Fibroblast of lung (primary cell): ENCODE results near the gene POMC. TPM values are rescaled to one million over a fixed set of nuclear protein-coding genes. Genes with fewer than 3 reads are reported as not detected.
A peak's percentile ranks its signal among the peaks of the same experiment; 100 is the strongest.

ENCODE experiments used
- DNase-seq, 2 donors: peaks; one replicate each; pipeline versions ENCODE4 v3.0.0 to v3.0.0-alpha.2; 2010; ENCODE audit warnings: low read depth in 2 of 2
- H2AFZ ChIP-seq: 2 replicates; pipeline ENCODE4 v1.5.1; 2012; ENCODE audit warnings: low read length, control low read depth, inconsistent platforms
- H3K27ac ChIP-seq: 2 replicates; pipeline ENCODE4 v1.5.1; 2011; ENCODE audit warnings: low read length, control low read depth; ENCODE audit not compliant: insufficient read depth
- H3K27me3 ChIP-seq: 2 replicates; pipeline ENCODE4 v1.5.1; 2011; ENCODE audit warnings: mild to moderate bottlenecking, low read length; ENCODE audit not compliant: control insufficient read depth, insufficient read depth
- H3K36me3 ChIP-seq: 2 replicates; pipeline ENCODE4 v1.5.1; 2011; ENCODE audit warnings: low read length; ENCODE audit not compliant: control insufficient read depth, insufficient read depth
- H3K4me1 ChIP-seq: 2 replicates; pipeline ENCODE4 v1.5.1; 2011; ENCODE audit warnings: low read length; ENCODE audit not compliant: control insufficient read depth, insufficient read depth; ENCODE audit errors: extremely low read depth
- H3K4me2 ChIP-seq: 2 replicates; pipeline ENCODE4 v1.5.1; 2011; ENCODE audit warnings: low read length, control low read depth; ENCODE audit not compliant: insufficient read depth; ENCODE audit errors: extremely low read depth
- H3K4me3 ChIP-seq, 4 experiments: fragments of 200-600 bp in 1 of 4; sonication (generic) in 1 of 4; replicated peaks in 1 of 4; 2 replicates each; pipeline ENCODE4 v1.5.1; 2011 to 2016; ENCODE audit warnings: low read length in 4 of 4, low read depth in 3 of 4, mild to moderate bottlenecking in 3 of 4, control low read depth in 2 of 4, inconsistent platforms in 1 of 4, mixed read lengths in 1 of 4; ENCODE audit not compliant: insufficient read depth in 1 of 4; ENCODE audit errors: control extremely low read depth in 1 of 4
- H3K79me2 ChIP-seq: 2 replicates; pipeline ENCODE4 v1.5.1; 2012; ENCODE audit warnings: mild to moderate bottlenecking, low read length, inconsistent platforms; ENCODE audit not compliant: control insufficient read depth, insufficient read depth
- H3K9ac ChIP-seq: 2 replicates; pipeline ENCODE4 v1.5.1; 2011; ENCODE audit warnings: mild to moderate bottlenecking, low read length, control low read depth; ENCODE audit not compliant: insufficient read depth
- H3K9me3 ChIP-seq: 2 replicates; pipeline ENCODE4 v1.5.1; 2012; ENCODE audit warnings: low read depth, low read length; ENCODE audit not compliant: control insufficient read depth, insufficient read depth
- H4K20me1 ChIP-seq: 2 replicates; pipeline ENCODE4 v1.5.1; 2011; ENCODE audit warnings: low read length; ENCODE audit not compliant: control insufficient read depth, insufficient read depth; ENCODE audit errors: extremely low read depth
- EZH2 ChIP-seq: IDR thresholded peaks from 2 replicates; pipeline ENCODE4 v1.5.1; 2012; ENCODE audit warnings: low read length, control low read depth, mild to moderate bottlenecking; ENCODE audit errors: missing control alignments
- polyA plus RNA-seq, 2 donors: library from polyadenylated mRNA; depleted of rRNA in 1 of 2; stranded (reverse) in 1 of 2; unstranded in 1 of 2; fragments of >200 nt; gene quantifications; 2 replicates each; pipeline ENCODE4 v1.2.1, GENCODE V29; 2011 to 2012; ENCODE audit warnings: missing spikeins in 1 of 2
- total RNA-seq: library from RNA; depleted of rRNA; stranded (reverse); fragments of >200 nt; gene quantifications from 2 replicates; pipeline ENCODE4 v1.2.1, GENCODE V29; 2014
- TF ChIP-seq, protein P1 (sequence below), 2 donors: IDR thresholded peaks in 1 of 2; conservative IDR thresholded peaks in 1 of 2; 1 replicate in 1 of 2; 2 replicates in 1 of 2; pipeline ENCODE4 v1.5.1; 2011 to 2012; ENCODE audit warnings: low read length in 2 of 2, control low read depth in 1 of 2, inconsistent platforms in 1 of 2, low read depth in 1 of 2, mild to moderate bottlenecking in 1 of 2

POMC gene
- total and polyA plus RNA-seq, 2 donors (not counting 1 experiment from before 2014, with no cell fraction given), result 0.66 TPM; not detected in 1

DNA sequence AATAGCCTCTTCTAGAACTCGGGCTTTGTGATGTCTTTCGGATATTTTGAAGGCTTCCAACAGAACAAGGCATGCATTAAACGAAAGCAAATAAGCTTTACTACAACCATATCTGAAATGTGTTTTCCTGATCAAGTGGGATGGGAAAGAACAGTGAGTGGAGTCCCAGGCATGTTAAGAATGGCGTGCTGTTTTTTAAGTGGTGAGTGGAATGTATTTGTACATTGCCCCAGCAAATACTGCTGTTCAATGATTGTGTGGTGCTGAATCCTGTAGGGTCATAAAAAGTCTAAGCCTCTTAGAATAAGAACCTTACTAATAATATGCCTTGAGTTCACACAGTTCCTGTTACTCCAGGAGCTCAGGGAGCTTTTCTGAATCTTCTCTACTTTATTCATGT, 52.5 kb downstream of the POMC start:
- Histone ChIP-seq H3K36me3 (no peaks in the 10 kb centered on the region), H2AFZ (no peak overlapping the region), H3K4me2 (no peak overlapping the region), H3K27me3 (no peaks in the 10 kb centered on the region), H3K79me2 (no peaks in the 10 kb centered on the region), H3K27ac (no peak overlapping the region), H3K4me1 (no peaks in the 10 kb centered on the region), H3K4me3 (no peak overlapping the region), H4K20me1 (no peaks in the 10 kb centered on the region), H3K9ac (no peak overlapping the region), H3K9me3 (no peaks in the 10 kb centered on the region)
- no peak for TF ChIP-seq EZH2
- TF ChIP-seq, protein P1, sequence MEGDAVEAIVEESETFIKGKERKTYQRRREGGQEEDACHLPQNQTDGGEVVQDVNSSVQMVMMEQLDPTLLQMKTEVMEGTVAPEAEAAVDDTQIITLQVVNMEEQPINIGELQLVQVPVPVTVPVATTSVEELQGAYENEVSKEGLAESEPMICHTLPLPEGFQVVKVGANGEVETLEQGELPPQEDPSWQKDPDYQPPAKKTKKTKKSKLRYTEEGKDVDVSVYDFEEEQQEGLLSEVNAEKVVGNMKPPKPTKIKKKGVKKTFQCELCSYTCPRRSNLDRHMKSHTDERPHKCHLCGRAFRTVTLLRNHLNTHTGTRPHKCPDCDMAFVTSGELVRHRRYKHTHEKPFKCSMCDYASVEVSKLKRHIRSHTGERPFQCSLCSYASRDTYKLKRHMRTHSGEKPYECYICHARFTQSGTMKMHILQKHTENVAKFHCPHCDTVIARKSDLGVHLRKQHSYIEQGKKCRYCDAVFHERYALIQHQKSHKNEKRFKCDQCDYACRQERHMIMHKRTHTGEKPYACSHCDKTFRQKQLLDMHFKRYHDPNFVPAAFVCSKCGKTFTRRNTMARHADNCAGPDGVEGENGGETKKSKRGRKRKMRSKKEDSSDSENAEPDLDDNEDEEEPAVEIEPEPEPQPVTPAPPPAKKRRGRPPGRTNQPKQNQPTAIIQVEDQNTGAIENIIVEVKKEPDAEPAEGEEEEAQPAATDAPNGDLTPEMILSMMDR (conservative IDR thresholded peaks at IDR 0.05 in 1 of 2, IDR thresholded peaks at IDR 0.05 in 1 of 2; ENCODE audit: low read depth in 1 of 2, low read length in 2 of 2), result no peak
- DNase-seq, result peak; percentile 21 to 78

DNA sequence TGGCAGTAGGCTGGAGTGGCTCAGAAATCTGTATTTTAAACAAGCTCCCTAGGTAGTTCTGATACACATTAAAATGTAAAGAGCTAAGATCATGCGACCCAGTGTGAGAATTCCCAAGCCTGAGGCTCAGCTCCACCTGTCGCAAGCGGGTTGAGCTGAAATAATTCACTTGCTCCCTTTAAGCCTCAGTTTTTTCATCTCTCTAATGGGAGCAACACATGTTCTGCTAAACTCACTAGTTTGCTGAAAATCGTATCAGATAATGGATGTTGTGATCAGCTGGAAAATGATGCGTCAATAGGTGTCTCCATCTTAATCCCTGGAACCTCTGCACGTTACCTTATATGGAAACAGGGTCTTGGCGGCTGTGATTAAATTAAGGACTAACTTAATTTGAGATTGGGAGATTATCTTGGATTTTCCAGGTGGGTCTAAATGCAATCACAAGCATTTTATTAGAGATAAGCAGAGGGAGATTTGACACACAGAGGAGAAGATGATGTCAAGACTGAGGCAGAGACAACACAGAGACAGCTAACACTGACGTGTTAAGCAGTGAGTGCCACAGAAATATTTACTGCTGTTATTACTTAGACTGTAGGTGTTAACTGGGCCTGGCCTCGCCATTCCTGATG, 53.0 kb downstream of the POMC start:
- Histone ChIP-seq H3K9ac (no peak overlapping the region), H2AFZ (no peak overlapping the region), H3K36me3 (no peaks in the 10 kb centered on the region), H3K27ac (no peak overlapping the region), H3K4me1 (no peaks in the 10 kb centered on the region), H3K27me3 (no peaks in the 10 kb centered on the region), H3K79me2 (no peaks in the 10 kb centered on the region), H3K4me3 (no peak overlapping the region), H4K20me1 (no peaks in the 10 kb centered on the region), H3K9me3 (no peaks in the 10 kb centered on the region), H3K4me2 (no peak overlapping the region)
- TF ChIP-seq, protein P1 (conservative IDR thresholded peaks at IDR 0.05 in 1 of 2, IDR thresholded peaks at IDR 0.05 in 1 of 2; ENCODE audit: low read depth in 1 of 2, low read length in 2 of 2), result no peak
- no peak for TF ChIP-seq EZH2
- no peak for DNase-seq

DNA sequence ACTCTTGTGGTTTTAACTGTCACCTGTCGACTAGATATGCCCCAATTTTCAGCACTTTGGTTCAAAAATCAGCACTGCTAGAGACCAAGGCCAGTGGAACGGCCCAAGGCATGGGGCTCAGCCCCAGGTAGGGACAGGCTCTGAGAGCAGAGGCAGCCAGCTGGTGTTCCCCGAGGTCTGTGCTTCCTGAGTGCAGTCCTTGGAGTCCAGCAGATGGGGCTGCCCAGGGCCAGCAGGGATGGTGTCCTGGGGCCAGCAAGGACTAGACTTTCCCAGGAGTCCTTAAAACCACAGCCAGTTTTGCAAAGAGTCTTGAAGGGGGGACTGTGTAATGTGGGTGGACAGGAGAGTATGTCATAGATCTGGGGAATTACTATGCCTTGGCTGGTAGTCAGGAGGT, 56.3 kb downstream of the POMC start:
- Histone ChIP-seq H3K79me2 (no peaks in the 10 kb centered on the region), H3K4me2 (no peak overlapping the region), H3K9me3 (no peaks in the 10 kb centered on the region), H3K27ac (no peak overlapping the region), H3K27me3 (no peaks in the 10 kb centered on the region), H3K4me3 (no peak overlapping the region), H3K36me3 (no peaks in the 10 kb centered on the region), H3K4me1 (no peaks in the 10 kb centered on the region), H4K20me1 (no peaks in the 10 kb centered on the region), H3K9ac (no peak overlapping the region), H2AFZ (no peak overlapping the region)
- no peak for DNase-seq
- TF ChIP-seq EZH2, result no peak
- TF ChIP-seq, protein P1 (conservative IDR thresholded peaks at IDR 0.05 in 1 of 2, IDR thresholded peaks at IDR 0.05 in 1 of 2; ENCODE audit: low read depth in 1 of 2, low read length in 2 of 2), result no peak

Other genes starting within 250 kb of the POMC start
- 33.0 and 33.4 TPM in 2 replicates for gene ADCY3, start 248.3 kb downstream of the POMC start, total RNA-seq
- 48.4 and 90.2 TPM in 2 replicates for gene ADCY3, start 248.3 kb downstream of the POMC start, polyA plus RNA-seq
- 5.1 and 7.3 TPM in 2 replicates for gene DNAJC27, start 196.6 kb downstream of the POMC start, total RNA-seq
- gene DNAJC27, start 196.6 kb downstream of the POMC start, polyA plus RNA-seq, result 3.6 and 5.0 TPM in 2 replicates
- gene EFR3B, start 126.5 kb downstream of the POMC start, total RNA-seq, result 0.50 and 0.51 TPM in 2 replicates
- gene EFR3B, start 126.5 kb downstream of the POMC start, polyA plus RNA-seq, result 0.03 and 0.24 TPM in 2 replicates
- gene DNMT3A, start 173.3 kb upstream of the POMC start, total RNA-seq, result 16.9 and 19.7 TPM in 2 replicates
- 3.6 and 3.7 TPM in 2 replicates for gene DNMT3A, start 173.3 kb upstream of the POMC start, polyA plus RNA-seq